Endodermal cell (in vitro differentiated cells): Measurements from ENCODE around the gene NXNL1. TPM values are rescaled to one million over a fixed set of nuclear protein-coding genes. Genes with fewer than 3 reads are reported as not detected.

Experiments
- DNase-seq: peaks from one replicate; pipeline ENCODE4 v3.0.0-alpha.2; 2017
- H3K27ac ChIP-seq: 2 replicates; pipeline ENCODE4 v1.5.1; 2013; ENCODE audit warnings: mild to moderate bottlenecking, low read depth, low read length, moderate library complexity
- H3K27me3 ChIP-seq: 2 replicates; pipeline ENCODE4 v1.6.1; 2013; ENCODE audit warnings: mild to moderate bottlenecking, low read length, moderate library complexity; ENCODE audit not compliant: insufficient read depth, control insufficient read depth, poor library complexity, severe bottlenecking
- H3K36me3 ChIP-seq: 2 replicates; pipeline ENCODE4 v1.7.0; 2013; ENCODE audit warnings: mild to moderate bottlenecking, low read length, moderate library complexity; ENCODE audit not compliant: control insufficient read depth, insufficient read depth
- H3K4me1 ChIP-seq: one replicate; pipeline ENCODE4 v1.7.0; 2013; ENCODE audit warnings: low read length; ENCODE audit not compliant: control insufficient read depth, insufficient read depth
- H3K4me3 ChIP-seq: 2 replicates; pipeline ENCODE4 v1.5.1; 2013; ENCODE audit warnings: mild to moderate bottlenecking, low read length, moderate library complexity
- H3K9ac ChIP-seq: 2 replicates; pipeline ENCODE4 v1.6.1; 2013; ENCODE audit warnings: mild to moderate bottlenecking, low read length, moderate library complexity; ENCODE audit not compliant: poor library complexity, severe bottlenecking; ENCODE audit errors: extremely low read depth
- H3K9me3 ChIP-seq: 2 replicates; pipeline ENCODE4 v1.6.1; 2013; ENCODE audit warnings: mild to moderate bottlenecking, low read length, moderate library complexity; ENCODE audit not compliant: control insufficient read depth
- H3K27ac Mint-ChIP-seq: 2 replicates; pipeline ENCODE4 v1.8.0; 2020; ENCODE audit warnings: mixed read lengths
- H3K27me3 Mint-ChIP-seq: 2 replicates; pipeline ENCODE4 v1.8.0; 2021; ENCODE audit warnings: mild to moderate bottlenecking, mixed read lengths; ENCODE audit not compliant: insufficient read depth
- H3K36me3 Mint-ChIP-seq: 2 replicates; pipeline ENCODE4 v1.8.0; 2020; ENCODE audit warnings: low read depth, mixed read lengths
- H3K4me1 Mint-ChIP-seq: 2 replicates; pipeline ENCODE4 v1.8.0; 2020; ENCODE audit warnings: mixed read lengths
- H3K4me3 Mint-ChIP-seq: 2 replicates; pipeline ENCODE4 v1.8.0; 2020; ENCODE audit warnings: mild to moderate bottlenecking, moderate library complexity, mixed read lengths
- H3K9me3 Mint-ChIP-seq: 2 replicates; pipeline ENCODE4 v1.8.0; 2020; ENCODE audit warnings: mild to moderate bottlenecking, mixed read lengths
- WGBS, 2 experiments: methylation state at CpG; one replicate each; pipeline versions ENCODE4 v1.1.5 to v1.1.7; 2013; ENCODE audit warnings: missing lambda C conversion rate in 2 of 2, mixed read lengths in 1 of 2; ENCODE audit not compliant: insufficient coverage in 1 of 2, insufficient read length in 1 of 2; 5-methylcytosine and 5-hydroxymethylcytosine counted together
- total RNA-seq, 2 donors: library from RNA; stranded (reverse); fragmentation: NEBNext Ultra II Directional in 1 of 2; extraction: Animal tissue kit (Norgen Biotek cat#: 25700) in 1 of 2; gene quantifications; 2 replicates in 1 of 2; 3 replicates in 1 of 2; pipeline ENCODE4 v1.2.1, GENCODE V29; 2021
- TF ChIP-seq, protein P1 (sequence below): fragments of 200-600 bp; sonication (generic); conservative IDR thresholded peaks from 2 replicates; pipeline ENCODE4 v1.5.0; 2021; ENCODE audit warnings: antibody characterized with exemption, mild to moderate bottlenecking

Gene NXNL1
- total RNA-seq, 2 donors from 2014 or later: not detected

DNA sequence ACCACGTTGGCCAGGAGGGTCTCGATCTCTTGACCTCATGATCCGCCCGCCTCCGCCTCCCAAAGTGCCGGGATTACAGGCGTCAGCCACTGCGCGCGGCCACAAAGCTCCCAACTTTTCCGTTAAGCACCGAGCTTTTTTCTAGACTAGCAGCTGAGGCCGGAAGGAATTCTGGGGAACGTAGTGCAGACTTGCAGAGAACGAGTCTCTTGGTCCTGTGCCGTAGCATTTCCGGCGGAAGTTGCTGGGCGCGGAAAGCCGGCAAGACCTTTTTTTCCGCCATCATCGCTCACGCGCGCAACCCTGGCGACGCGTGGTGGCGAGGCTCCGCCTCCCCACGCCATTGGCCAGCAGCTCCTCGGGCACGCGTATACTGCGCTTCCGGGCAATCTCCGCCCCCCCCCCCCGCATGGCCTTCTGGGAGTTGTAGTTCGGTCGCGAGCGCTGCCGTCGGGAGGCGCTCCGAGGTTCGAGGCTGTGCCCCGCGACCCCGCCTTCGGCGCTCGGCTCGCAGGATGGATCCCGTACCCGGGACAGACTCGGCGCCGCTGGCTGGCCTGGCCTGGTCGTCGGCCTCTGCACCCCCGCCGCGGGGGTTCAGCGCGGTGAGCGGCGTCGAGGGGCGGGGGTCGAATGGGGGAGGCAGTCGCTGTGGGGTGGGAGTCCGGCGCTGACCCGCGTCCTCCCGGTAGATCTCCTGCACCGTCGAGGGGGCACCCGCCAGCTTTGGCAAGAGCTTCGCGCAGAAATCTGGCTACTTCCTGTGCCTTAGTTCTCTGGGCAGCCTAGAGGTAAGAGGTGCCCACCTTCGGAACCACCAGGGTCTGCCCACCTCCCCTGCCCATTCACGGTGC is 40.9 kb downstream of the NXNL1 start, which contains the start of gene MVB12A:
Gene MVB12A (plus strand): TSS at position 427 of the 854 bp plus-strand sequence. CDS start 89 bp downstream, at position 516.
- H3K9me3 Mint-ChIP-seq: no peaks in the 10 kb centered on the region
- no peaks in the 10 kb centered on the region for H3K9me3 ChIP-seq
- TF ChIP-seq, protein P1, sequence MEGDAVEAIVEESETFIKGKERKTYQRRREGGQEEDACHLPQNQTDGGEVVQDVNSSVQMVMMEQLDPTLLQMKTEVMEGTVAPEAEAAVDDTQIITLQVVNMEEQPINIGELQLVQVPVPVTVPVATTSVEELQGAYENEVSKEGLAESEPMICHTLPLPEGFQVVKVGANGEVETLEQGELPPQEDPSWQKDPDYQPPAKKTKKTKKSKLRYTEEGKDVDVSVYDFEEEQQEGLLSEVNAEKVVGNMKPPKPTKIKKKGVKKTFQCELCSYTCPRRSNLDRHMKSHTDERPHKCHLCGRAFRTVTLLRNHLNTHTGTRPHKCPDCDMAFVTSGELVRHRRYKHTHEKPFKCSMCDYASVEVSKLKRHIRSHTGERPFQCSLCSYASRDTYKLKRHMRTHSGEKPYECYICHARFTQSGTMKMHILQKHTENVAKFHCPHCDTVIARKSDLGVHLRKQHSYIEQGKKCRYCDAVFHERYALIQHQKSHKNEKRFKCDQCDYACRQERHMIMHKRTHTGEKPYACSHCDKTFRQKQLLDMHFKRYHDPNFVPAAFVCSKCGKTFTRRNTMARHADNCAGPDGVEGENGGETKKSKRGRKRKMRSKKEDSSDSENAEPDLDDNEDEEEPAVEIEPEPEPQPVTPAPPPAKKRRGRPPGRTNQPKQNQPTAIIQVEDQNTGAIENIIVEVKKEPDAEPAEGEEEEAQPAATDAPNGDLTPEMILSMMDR: no peak
- WGBS, 2 experiments: 0 to 3% methylated on average over 26 to 85 of the region's 85 CpGs
- H3K4me1 Mint-ChIP-seq: peaks cover 24% of the 10 kb centered on the region
- peak within 1 kb of the TSS; percentile 82 for H3K4me3 Mint-ChIP-seq
- H3K4me1 ChIP-seq: peaks cover 1% of the 10 kb centered on the region
- no peaks in the 10 kb centered on the region for H3K27me3 ChIP-seq
- peaks cover 5% of the 10 kb centered on the region for H3K27me3 Mint-ChIP-seq
- H3K4me3 ChIP-seq: peak within 1 kb of the TSS; percentile 86
- peak within 1 kb of the TSS; percentile 61 for H3K27ac ChIP-seq
- H3K27ac Mint-ChIP-seq: peak within 1 kb of the TSS; percentile 95
- H3K36me3 Mint-ChIP-seq: peaks cover 12% of the 10 kb centered on the region
- peaks cover 4% of the 10 kb centered on the region for H3K36me3 ChIP-seq
- peak; percentile 99 for DNase-seq
- H3K9ac ChIP-seq: peak within 1 kb of the TSS; percentile 45

DNA sequence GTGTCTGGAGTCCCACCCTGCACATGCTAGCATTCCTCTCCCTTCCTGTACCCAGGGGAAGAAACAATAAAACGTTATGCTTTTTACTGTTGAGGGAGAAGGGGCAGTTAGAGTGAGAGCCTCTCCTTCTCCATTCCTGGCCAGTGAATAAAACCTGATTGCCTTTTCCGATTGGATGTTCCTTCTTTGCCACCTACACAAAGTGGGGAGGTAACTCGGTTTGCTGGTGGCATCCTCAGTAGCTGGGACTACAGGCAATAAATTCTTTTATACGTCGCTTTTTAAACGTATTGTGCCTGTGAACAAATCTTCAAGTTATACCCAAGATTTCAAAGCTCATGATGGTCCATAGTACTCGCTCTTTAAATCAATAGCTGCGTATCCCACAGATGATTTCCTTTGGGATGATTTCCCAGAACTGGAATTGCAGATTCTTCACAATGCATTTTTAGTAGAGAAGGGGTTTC is 41.5 kb downstream of the NXNL1 start:
- WGBS, 2 experiments: 63 to 65% methylated on average over 7 to 8 of the region's 8 CpGs
- TF ChIP-seq, protein P1: no peak

DNA sequence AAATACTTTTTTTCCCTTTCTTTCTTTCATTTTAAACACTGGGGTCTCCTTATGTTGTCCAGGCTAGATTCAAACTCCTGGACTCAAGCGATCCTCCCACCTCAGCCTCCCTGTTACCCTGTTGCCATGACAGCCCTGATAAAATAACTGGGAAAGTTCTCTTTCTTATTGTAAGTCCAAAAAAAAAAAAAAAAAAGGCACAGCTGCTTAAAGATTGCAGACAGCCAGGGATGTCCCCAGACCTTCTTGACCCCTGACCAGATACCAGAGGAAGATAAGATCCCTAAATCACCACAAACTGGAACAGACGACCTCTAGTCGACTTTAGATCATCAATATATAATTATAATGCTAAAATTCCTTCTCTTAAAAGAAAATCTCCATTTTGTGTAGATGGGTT is 42.0 kb downstream of the NXNL1 start:
- peaks cover 4% of the 10 kb centered on the region for H3K36me3 ChIP-seq
- H3K4me3 Mint-ChIP-seq: peak overlapping the region; percentile 82
- peak overlapping the region; percentile 95 for H3K27ac Mint-ChIP-seq
- H3K9me3 ChIP-seq: no peaks in the 10 kb centered on the region
- H3K27me3 ChIP-seq: no peaks in the 10 kb centered on the region
- H3K27ac ChIP-seq: no peak overlapping the region
- DNase-seq: no peak
- peaks cover 9% of the 10 kb centered on the region for H3K27me3 Mint-ChIP-seq
- H3K9ac ChIP-seq: peak overlapping the region; percentile 45
- TF ChIP-seq, protein P1: no peak
- H3K4me1 Mint-ChIP-seq: peaks cover 25% of the 10 kb centered on the region
- no peaks in the 10 kb centered on the region for H3K9me3 Mint-ChIP-seq
- peaks cover 17% of the 10 kb centered on the region for H3K36me3 Mint-ChIP-seq
- 94% methylated on average over 1 of the region's 3 CpGs; no CpG with 5 or more reads in 1 of the 2 experiments for WGBS, 2 experiments
- peak overlapping the region; percentile 81 for H3K4me3 ChIP-seq
- H3K4me1 ChIP-seq: peaks cover 4% of the 10 kb centered on the region

More for the DNA sequence above, 41.5 kb downstream of the NXNL1 start:
- H3K27me3 ChIP-seq: no peaks in the 10 kb centered on the region
- peak overlapping the region; percentile 61 for H3K27ac ChIP-seq
- peaks cover 14% of the 10 kb centered on the region for H3K36me3 Mint-ChIP-seq
- H3K36me3 ChIP-seq: peaks cover 4% of the 10 kb centered on the region
- DNase-seq: no peak
- H3K27me3 Mint-ChIP-seq: peaks cover 6% of the 10 kb centered on the region
- H3K4me1 Mint-ChIP-seq: peaks cover 25% of the 10 kb centered on the region
- peaks cover 4% of the 10 kb centered on the region for H3K4me1 ChIP-seq
- H3K27ac Mint-ChIP-seq: peak overlapping the region; percentile 95
- peak overlapping the region; percentile 81 for H3K4me3 ChIP-seq
- H3K9ac ChIP-seq: peak overlapping the region; percentile 45
- H3K4me3 Mint-ChIP-seq: peak overlapping the region; percentile 82
- no peaks in the 10 kb centered on the region for H3K9me3 ChIP-seq
- H3K9me3 Mint-ChIP-seq: no peaks in the 10 kb centered on the region
